Psoas muscle (tissue), 8 donors: ENCODE measurements around the gene ADA. TPM values are rescaled to one million over a fixed set of nuclear protein-coding genes. Genes with fewer than 3 reads are reported as not detected.
A peak's percentile ranks its signal among the peaks of the same experiment; 100 is the strongest.

ENCODE experiments used
- ATAC-seq, 4 donors: fragments of 200-7000 bp; cut with Tn5 transposase; one replicate each; pipeline ENCODE4 v1.9.1; 2020; ENCODE audit warnings: moderate library complexity in 3 of 4, mild to moderate bottlenecking in 2 of 4
- DNase-seq, 2 donors: peaks; one replicate each; pipeline ENCODE4 v3.0.0-alpha.2; 2020
- H3K27ac ChIP-seq: fragments of 200-600 bp; one replicate; pipeline ENCODE4 v1.8.0; 2022
- H3K27me3 ChIP-seq, 3 donors: fragments of 200-600 bp in 1 of 3; one replicate each; pipeline versions ENCODE4 v1.6.1 to v1.8.0; 2013 to 2022; ENCODE audit warnings: low read length in 2 of 3, mild to moderate bottlenecking in 2 of 3, moderate library complexity in 1 of 3; ENCODE audit not compliant: insufficient read depth in 3 of 3
- H3K36me3 ChIP-seq, 2 donors: fragments of 200-600 bp in 1 of 2; one replicate each; pipeline versions ENCODE4 v1.6.1 to v1.8.0; 2013 to 2022; ENCODE audit warnings: low read depth in 1 of 2, mild to moderate bottlenecking in 1 of 2, moderate library complexity in 1 of 2; ENCODE audit not compliant: insufficient read depth in 1 of 2
- H3K4me1 ChIP-seq: fragments of 200-600 bp; one replicate; pipeline ENCODE4 v1.8.0; 2022
- H3K4me3 ChIP-seq: fragments of 200-600 bp; one replicate; pipeline ENCODE4 v1.8.0; 2022; ENCODE audit warnings: mild to moderate bottlenecking
- H3K9me3 ChIP-seq: fragments of 200-600 bp; one replicate; pipeline ENCODE4 v1.8.0; 2022
- WGBS, 3 donors: extraction: QIAGEN DNeasy Blood & Tissue Kit; methylation state at CpG; one replicate each; pipeline versions ENCODE4 v1.1.6 to v1.1.7; 2013; 5-methylcytosine and 5-hydroxymethylcytosine counted together
- intact Hi-C, 2 donors: fragments of 100-400 bp; cut with DNase I; formaldehyde crosslinking; loops; one replicate each; pipeline versions ENCODE4 v1.11.0 to v1.14.2; 2022
- polyA plus RNA-seq, 3 donors: library from polyadenylated mRNA; stranded (reverse); fragments of 200-250 nt; gene quantifications; one replicate each; pipeline ENCODE4 v1.2.3, GENCODE V29; 2013
- total RNA-seq, 4 donors: library from RNA; stranded (reverse); fragmentation: NEBNext Ultra II Directional in 2 of 4; extraction: Animal tissue kit (Norgen Biotek cat#: 25700) in 2 of 4; gene quantifications; one replicate each; pipeline versions ENCODE4 v1.2.1 to v1.2.4, GENCODE V29; 2021 to 2023
- TF ChIP-seq, protein P1 (sequence below): fragments of 200-600 bp; IDR thresholded peaks from one replicate; pipeline ENCODE4 v1.8.0; 2022; ENCODE audit warnings: antibody characterized with exemption
- donor health status: healthy with polysubstance abuse.
- donor health status: DM: no; HTN: no; CAD: no; lungs with moderate emphysema.
- donor health status: Bipolar disorder and iron deficiency.
- donor health status: healthy.
- donor health status: DM: yes; HTN: yes; CAD: no.
- donor health status: DM: no; HTN: no; CAD: no.
- donor health status: DM: no; HTN: no; CAD: no.
- donor health status: DM: yes; HTN: yes; CAD: no.

The ADA gene
- total and polyA plus RNA-seq, 7 donors, result 3.3 to 5.8 (median 4.2) TPM

DNA sequence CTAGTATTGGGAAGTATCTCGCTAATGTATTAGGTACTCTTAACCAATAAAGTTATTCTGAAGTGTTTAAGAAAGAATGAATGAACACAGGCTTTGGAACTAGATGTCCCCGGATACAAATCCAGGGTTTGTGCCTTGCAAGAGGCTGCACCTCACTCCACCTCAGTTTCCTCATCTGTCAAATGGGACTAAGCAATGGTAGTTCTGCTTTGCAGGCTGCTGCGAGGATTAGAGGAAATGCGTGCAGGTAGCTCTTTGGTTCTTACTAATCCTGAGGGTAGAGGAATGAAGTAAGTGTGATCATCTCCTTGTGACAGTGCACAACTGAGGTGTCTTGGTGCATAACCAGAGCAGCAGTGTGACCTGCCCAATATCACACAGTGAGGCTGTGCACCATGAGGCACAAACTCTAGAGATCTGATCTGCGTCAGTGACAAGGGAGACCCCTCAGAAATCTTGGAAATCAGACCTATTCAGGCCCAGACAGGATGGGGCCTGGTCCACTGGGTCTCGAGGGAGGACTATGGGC is 26.7 kb downstream of the ADA start:
- WGBS, 3 donors, result 88 to 98% (median 97%) methylated on average over 6 of the region's 6 CpGs
- Histone ChIP-seq H3K36me3 (peaks cover 0 to 22% of the 10 kb centered on the region in 2 donors), H3K9me3 (no peaks in the 10 kb centered on the region), H3K4me3 (no peak overlapping the region), H3K4me1 (no peaks in the 10 kb centered on the region), H3K27ac (no peak overlapping the region), H3K27me3 (no peaks in the 10 kb centered on the region)
- no peak for DNase-seq
- intact Hi-C loops, result no loop called here
- ATAC-seq, result no peak
- TF ChIP-seq, protein P1, sequence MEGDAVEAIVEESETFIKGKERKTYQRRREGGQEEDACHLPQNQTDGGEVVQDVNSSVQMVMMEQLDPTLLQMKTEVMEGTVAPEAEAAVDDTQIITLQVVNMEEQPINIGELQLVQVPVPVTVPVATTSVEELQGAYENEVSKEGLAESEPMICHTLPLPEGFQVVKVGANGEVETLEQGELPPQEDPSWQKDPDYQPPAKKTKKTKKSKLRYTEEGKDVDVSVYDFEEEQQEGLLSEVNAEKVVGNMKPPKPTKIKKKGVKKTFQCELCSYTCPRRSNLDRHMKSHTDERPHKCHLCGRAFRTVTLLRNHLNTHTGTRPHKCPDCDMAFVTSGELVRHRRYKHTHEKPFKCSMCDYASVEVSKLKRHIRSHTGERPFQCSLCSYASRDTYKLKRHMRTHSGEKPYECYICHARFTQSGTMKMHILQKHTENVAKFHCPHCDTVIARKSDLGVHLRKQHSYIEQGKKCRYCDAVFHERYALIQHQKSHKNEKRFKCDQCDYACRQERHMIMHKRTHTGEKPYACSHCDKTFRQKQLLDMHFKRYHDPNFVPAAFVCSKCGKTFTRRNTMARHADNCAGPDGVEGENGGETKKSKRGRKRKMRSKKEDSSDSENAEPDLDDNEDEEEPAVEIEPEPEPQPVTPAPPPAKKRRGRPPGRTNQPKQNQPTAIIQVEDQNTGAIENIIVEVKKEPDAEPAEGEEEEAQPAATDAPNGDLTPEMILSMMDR, result no peak

DNA sequence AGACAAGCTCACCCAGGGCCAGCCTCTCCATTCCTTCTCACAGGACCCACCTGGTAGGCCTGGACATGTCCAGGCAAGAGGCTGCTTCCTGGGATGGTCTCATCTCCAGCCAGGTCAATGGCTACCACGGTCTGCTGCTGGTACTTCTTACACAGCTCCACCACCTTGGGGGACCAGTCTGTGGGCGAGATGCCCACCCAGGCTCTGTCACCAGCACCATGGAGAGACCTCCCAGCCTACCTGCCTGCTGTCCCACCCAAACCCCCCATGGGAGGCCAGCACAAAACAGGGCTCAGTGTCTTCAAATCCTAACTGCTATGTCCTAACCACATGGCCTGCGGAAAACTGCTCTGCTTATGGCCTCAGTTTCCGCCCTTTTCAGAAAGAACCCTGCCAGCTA is 27.3 kb downstream of the ADA start:
- Histone ChIP-seq H3K9me3 (no peaks in the 10 kb centered on the region), H3K27me3 (no peaks in the 10 kb centered on the region), H3K27ac (no peak overlapping the region), H3K36me3 (peaks cover 0 to 28% of the 10 kb centered on the region in 2 donors), H3K4me1 (no peaks in the 10 kb centered on the region), H3K4me3 (no peak overlapping the region)
- no peak for ATAC-seq
- no peak for DNase-seq
- WGBS, 3 donors, result 86 to 98% (median 92%) methylated on average over 4 of the region's 4 CpGs
- intact Hi-C loops, result no loop called here
- TF ChIP-seq, protein P1, result no peak

GRCh38 chr20:44622501-44623270 is 28.8 kb downstream of the ADA start:
- peak in 2 of 4 donors; percentile 9 to 14 for ATAC-seq
- H3K9me3 ChIP-seq, result no peaks in the 10 kb centered on the region
- WGBS, 3 donors, result 86 to 89% (median 87%) methylated on average over 19 of the region's 19 CpGs
- intact Hi-C loops, result no loop called here
- H3K4me1 ChIP-seq, result no peaks in the 10 kb centered on the region
- no peak overlapping the region for H3K27ac ChIP-seq
- TF ChIP-seq, protein P1, result no peak
- DNase-seq, result no peak
- no peaks in the 10 kb centered on the region for H3K27me3 ChIP-seq
- peaks cover 0 to 43% of the 10 kb centered on the region in 2 donors for H3K36me3 ChIP-seq
- H3K4me3 ChIP-seq, result no peak overlapping the region

DNA sequence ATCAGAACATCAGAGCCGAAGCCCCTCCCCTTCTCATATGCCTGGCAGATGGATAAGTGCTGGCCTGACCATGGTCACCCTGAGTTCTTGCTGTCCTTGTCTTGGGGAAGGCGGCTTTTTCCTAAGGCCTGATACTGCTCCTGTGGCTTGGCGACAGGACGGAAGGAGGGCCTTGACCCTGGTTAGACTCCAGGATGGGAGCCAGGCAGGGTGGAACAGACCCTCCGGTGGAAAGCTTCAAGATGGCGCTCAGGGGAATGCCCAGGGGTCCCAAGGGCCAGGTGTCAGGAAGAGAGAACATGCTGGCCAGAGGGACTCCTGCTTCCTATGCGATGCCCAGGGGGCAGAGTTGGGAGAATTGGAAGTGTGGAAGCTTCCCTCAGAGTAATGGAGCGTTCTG is 29.6 kb downstream of the ADA start:
- WGBS, 3 donors, result 93 to 96% (median 94%) methylated on average over 8 of the region's 8 CpGs
- Histone ChIP-seq H3K27ac (no peak overlapping the region), H3K4me1 (peaks cover 2% of the 10 kb centered on the region), H3K4me3 (no peak overlapping the region), H3K27me3 (no peaks in the 10 kb centered on the region), H3K9me3 (no peaks in the 10 kb centered on the region), H3K36me3 (peaks cover 0 to 50% of the 10 kb centered on the region in 2 donors)
- no peak for DNase-seq
- TF ChIP-seq, protein P1, result no peak
- intact Hi-C loops, result no loop called here
- ATAC-seq, result peak in 3 of 4 donors; percentile 2 to 9 (median 3)
